K562 (cell line): ENCODE data around the gene ENTREP3. TPM values are rescaled to one million over a fixed set of nuclear protein-coding genes. Genes with fewer than 3 reads are reported as not detected.

Experiments
- BACH1 ChIP-seq: fragments of 200-800 bp; sonication (Bioruptor generic); IDR thresholded peaks from 2 replicates; pipeline ENCODE4 v1.6.1; 2016; ENCODE audit warnings: missing genetic modification characterization, missing compliant biosample characterization
- ESRRB ChIP-seq: fragments of 250-450 bp; sonication (Bioruptor Pico); IDR thresholded peaks from 2 replicates; pipeline ENCODE4 v1.5.0; 2020; ENCODE audit warnings: mild to moderate bottlenecking, moderate library complexity, borderline replicate concordance
- ETS1 ChIP-seq: conservative IDR thresholded peaks from 2 replicates; pipeline ENCODE4 v1.6.1; 2011; ENCODE audit warnings: low read depth, mild to moderate bottlenecking, low read length; ENCODE audit not compliant: control insufficient read depth
- FOXA1 ChIP-seq: fragments of 450-650 bp; IDR thresholded peaks from 2 replicates; pipeline ENCODE4 v1.6.1; 2016; ENCODE audit warnings: mild to moderate bottlenecking, borderline replicate concordance
- FOXP1 ChIP-seq: sonication (generic); formaldehyde crosslinking; IDR thresholded peaks from 2 replicates; pipeline ENCODE4 v1.8.0; 2022; ENCODE audit warnings: mild to moderate bottlenecking, missing genetic modification reagents
- GABPA ChIP-seq: fragments of 200-800 bp; sonication (Bioruptor generic); conservative IDR thresholded peaks from 2 replicates; pipeline ENCODE4 v1.6.1; 2016; ENCODE audit warnings: low read depth, missing genetic modification characterization, missing compliant biosample characterization
- HDAC6 ChIP-seq: IDR thresholded peaks from 2 replicates; pipeline ENCODE4 v1.6.1; 2012; ENCODE audit warnings: low read depth, mild to moderate bottlenecking, control low read depth, inconsistent platforms, low read length, moderate library complexity
- L3MBTL2 ChIP-seq: fragments of 450-650 bp; IDR thresholded peaks from 2 replicates; pipeline ENCODE4 v1.6.1; 2016; ENCODE audit warnings: mild to moderate bottlenecking, moderate library complexity
- MBD2 ChIP-seq: sonication (generic); IDR thresholded peaks from 2 replicates; pipeline ENCODE4 v1.6.1; 2016; ENCODE audit warnings: low read depth, borderline replicate concordance
- MEF2D ChIP-seq: conservative IDR thresholded peaks from 2 replicates; pipeline ENCODE4 v1.6.1; 2016; ENCODE audit warnings: low read depth, missing genetic modification characterization, missing compliant biosample characterization
- NCOA2 ChIP-seq, 2 experiments: fragments of 450-650 bp; IDR thresholded peaks; 2 replicates each; pipeline ENCODE4 v1.6.1; 2018; ENCODE audit warnings: mild to moderate bottlenecking in 2 of 2, moderate library complexity in 1 of 2; ENCODE audit not compliant: partially characterized antibody in 2 of 2
- NCOR1 ChIP-seq: fragments of 450-650 bp; IDR thresholded peaks from 2 replicates; pipeline ENCODE4 v1.6.1; 2016; ENCODE audit warnings: mild to moderate bottlenecking, moderate library complexity
- PHF20 ChIP-seq: fragments of 450-650 bp; IDR thresholded peaks from 2 replicates; pipeline ENCODE4 v1.6.1; 2018; ENCODE audit not compliant: partially characterized antibody
- PHF21A ChIP-seq: fragments of 450-650 bp; IDR thresholded peaks from 2 replicates; pipeline ENCODE4 v1.6.1; 2017; ENCODE audit warnings: low read depth, borderline replicate concordance
- SMARCB1 ChIP-seq: IDR thresholded peaks from 2 replicates; pipeline ENCODE4 v1.6.1; 2011; ENCODE audit warnings: improper control_type of control experiment, low read depth; ENCODE audit not compliant: insufficient read length
- SRF ChIP-seq, 2 experiments: fragments of 250-450, 450-650 bp in 1 of 2; sonication (Bioruptor Pico) in 1 of 2; sonication (generic) in 1 of 2; formaldehyde crosslinking; IDR thresholded peaks; 2 replicates each; pipeline versions ENCODE4 v1.5.0 to v1.5.1; 2020 to 2022; ENCODE audit warnings: mild to moderate bottlenecking in 1 of 2, missing genetic modification reagents in 1 of 2
- SRSF9 ChIP-seq: fragments of 200-400 bp; formaldehyde crosslinking; IDR thresholded peaks from 2 replicates; pipeline ENCODE4 v1.6.1; 2017; ENCODE audit warnings: low read depth, low read length, borderline replicate concordance
- TAF1 ChIP-seq: IDR thresholded peaks from 2 replicates; pipeline ENCODE4 v1.6.1; 2011; ENCODE audit warnings: mild to moderate bottlenecking, low read length, moderate library complexity; ENCODE audit not compliant: insufficient read depth, control insufficient read depth, severe bottlenecking; ENCODE audit errors: extremely low read depth
- TBP ChIP-seq: optimal IDR thresholded peaks from 2 replicates; pipeline ENCODE3; 2011; ENCODE audit warnings: low read depth, low read length, improper control_type of control experiment
- TSC22D4 ChIP-seq: fragments of 450-650 bp; IDR thresholded peaks from 2 replicates; pipeline ENCODE4 v1.6.1; 2016; ENCODE audit warnings: missing genetic modification characterization, missing biosample characterization, control low read depth
- ZBED1 ChIP-seq: IDR thresholded peaks from 2 replicates; pipeline ENCODE4 v1.6.1; 2014
- ZBTB17 ChIP-seq: fragments of 450-650 bp; formaldehyde crosslinking; IDR thresholded peaks from 2 replicates; pipeline ENCODE4 v1.4.0; 2020; ENCODE audit warnings: mild to moderate bottlenecking
- ZMIZ1 ChIP-seq, 2 experiments: fragments of 150-350 bp in 1 of 2; IDR thresholded peaks; 2 replicates each; pipeline ENCODE4 v1.6.1; 2012 to 2016; ENCODE audit warnings: low read depth in 2 of 2, low read length in 2 of 2, mild to moderate bottlenecking in 1 of 2, moderate library complexity in 1 of 2
- ZNF224 ChIP-seq: sonication (generic); formaldehyde crosslinking; IDR thresholded peaks from 2 replicates; pipeline ENCODE4 v1.8.0; 2022; ENCODE audit warnings: mild to moderate bottlenecking, missing genetic modification reagents
- ZNF586 ChIP-seq: fragments of 450-650 bp; formaldehyde crosslinking; conservative IDR thresholded peaks from 2 replicates; pipeline ENCODE4 v1.4.0; 2020; ENCODE audit warnings: mild to moderate bottlenecking, moderate library complexity
- ZNF699 ChIP-seq: fragments of 250-450 bp; sonication (Bioruptor Pico); IDR thresholded peaks from 2 replicates; pipeline ENCODE4 v1.8.0; 2021; ENCODE audit warnings: mild to moderate bottlenecking, moderate library complexity; ENCODE audit not compliant: insufficient replicate concordance
- ZNF717 ChIP-seq: fragments of 250-450 bp; sonication (Bioruptor Pico); IDR thresholded peaks from 2 replicates; pipeline ENCODE4 v1.5.0; 2021
- polyA plus RNA-seq, 8 experiments: library from polyadenylated mRNA; depleted of rRNA in 4 of 8; stranded (reverse) in 5 of 8; unstranded in 3 of 8; fragments of >200 nt; fragmentation: Nextera tagmentation in 2 of 8; fragmentation: Illumina TruSeq in 1 of 8; extraction: Ambion mirVana in 2 of 8; extraction: Trizol in 1 of 8; gene quantifications; 2 replicates each; pipeline versions ENCODE4 v1.2.1 to v1.2.3, GENCODE V29; 2011 to 2014; ENCODE audit warnings: inconsistent platforms in 1 of 8, missing spikeins in 1 of 8
- total RNA-seq, 7 experiments: library from RNA; depleted of rRNA in 6 of 7; stranded (reverse); fragments of >200 nt in 6 of 7; fragmentation: Illumina TruSeq in 2 of 7; extraction: Trizol in 2 of 7; gene quantifications; 2 replicates each; pipeline versions ENCODE4 v1.2.1 to v1.2.3, GENCODE V29; 2011 to 2021; ENCODE audit warnings: low replicate concordance in 1 of 7

ENTREP3 gene
- total and polyA plus RNA-seq, 9 of the 15 experiments (the other 6 are each of a cell fraction or from before 2014, with no cell fraction given), result 1.9 to 41.8 (median 5.9) TPM

GRCh38 chr1:155241069-155241679 lies 14.1 kb downstream of the ENTREP3 start (continued):
- TF ChIP-seq ZMIZ1 (IDR thresholded peaks at IDR 0.05; ENCODE audit: low read depth in 2 of 2, low read length in 2 of 2) (no peak), ZNF586 (CRISPR knock-in tag) (no peak), SRF (CRISPR knock-in tag; IDR thresholded peaks at IDR 0.05) (no peak), PHF20 (peak; percentile 99), FOXA1 (no peak), FOXP1 (CRISPR knock-in tag) (no peak), TAF1 (peak; percentile 19), ETS1 (peak; percentile 96), BACH1 (tag) (no peak), ZBED1 (no peak), ZBTB17 (CRISPR knock-in tag) (no peak), L3MBTL2 (no peak), ZNF717 (no peak), TSC22D4 (tag) (no peak), ZNF224 (CRISPR knock-in tag) (no peak), NCOA2 (IDR thresholded peaks at IDR 0.05; ENCODE audit: partially characterized antibody in 2 of 2) (no peak), MBD2 (no peak), ESRRB (CRISPR knock-in tag) (no peak), SRSF9 (no peak), NCOR1 (no peak), GABPA (tag) (peak; percentile 73), TBP (no peak), ZNF699 (CRISPR knock-in tag) (no peak), MEF2D (tag) (no peak), SMARCB1 (no peak), PHF21A (no peak; the same call in 1 of the 2 replicates), HDAC6 (no peak)
